Measurements from ENCODE around the gene GTPBP10.

Gene GTPBP10

GRCh38 chr7:90433221-90433620 lies 86.7 kb downstream of the GTPBP10 start:
- no peak for DNase-seq (ENCODE audit: low read depth)

Data from T follicular helper cell (primary cell).